Spleen (tissue), 7 donors: Measurements from ENCODE around the gene OPRD1.

Experiments
- CTCF ChIP-seq, 11 experiments: fragments of 200-600 bp in 7 of 11; fragments of 450-650 bp in 4 of 11; sonication (generic) in 4 of 11; IDR thresholded peaks in 8 of 11; conservative IDR thresholded peaks in 3 of 11; 1 replicate in 7 of 11; 2 replicates in 4 of 11; pipeline versions ENCODE4 v1.4.0 to v1.8.0; 2016 to 2021; ENCODE audit warnings: antibody characterized with exemption in 11 of 11, inconsistent platforms in 4 of 11, mild to moderate bottlenecking in 1 of 11
- POLR2AphosphoS5 ChIP-seq, 3 donors: sonication (generic); formaldehyde crosslinking; IDR thresholded peaks; one replicate each; pipeline ENCODE4 v1.5.1; 2017; ENCODE audit warnings: antibody characterized with exemption in 3 of 3
- donor health status: DM: no; HTN: no; CAD: no; lungs with moderate emphysema.
- donor health status: DM: no; HTN: no; CAD: no.
- donor health status: DM: no; HTN: no; CAD: no.

GRCh38 chr1:28888915-28889314 is 76.9 kb downstream of the OPRD1 start:
- TF ChIP-seq CTCF (IDR thresholded peaks at IDR 0.05 in 8 of 11, conservative IDR thresholded peaks at IDR 0.05 in 3 of 11) (no peak), POLR2AphosphoS5 (IDR thresholded peaks at IDR 0.05) (no peak)
